ENCODE measurements around the gene NRL.
A peak's percentile ranks its signal among the peaks of the same experiment; 100 is the strongest.
"Not testable (repeated sequence)": the region's sequence is repeated elsewhere in the genome, so short reads cannot be mapped to it uniquely, and the experiment has no call there.

The NRL gene

DNA sequence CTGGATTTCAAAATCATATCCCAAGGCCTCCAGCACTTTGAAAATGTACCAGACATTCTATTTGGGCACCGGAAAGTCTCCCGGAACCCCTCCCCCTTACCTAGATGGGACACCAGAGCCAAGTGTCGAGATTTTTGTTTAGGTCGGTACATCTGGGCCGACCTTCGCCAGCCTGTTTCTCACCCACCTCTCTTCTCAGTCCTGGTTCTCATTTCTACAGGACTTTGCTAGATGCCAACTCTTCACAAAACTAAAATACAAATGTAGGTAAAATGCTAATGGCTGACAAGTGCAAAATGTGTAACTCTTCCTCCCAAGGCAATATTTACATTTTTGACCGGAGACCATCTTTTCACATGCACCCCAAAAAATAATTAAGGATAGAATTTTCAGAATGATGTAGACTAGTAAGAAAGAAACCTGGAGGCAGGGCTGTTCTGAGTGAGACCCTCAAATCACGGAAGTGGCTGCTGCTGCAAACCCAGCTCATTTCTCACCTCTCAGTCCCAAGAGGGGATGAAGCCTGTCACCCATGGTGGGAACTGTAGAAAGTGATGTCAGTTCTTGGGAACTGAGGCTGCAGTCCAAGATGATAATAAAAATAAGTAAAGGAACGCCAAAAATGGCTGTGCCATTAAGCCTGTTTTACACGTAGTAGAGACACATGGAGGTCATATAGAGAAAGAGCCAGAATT lies 77.6 kb downstream of the NRL start:
- not testable (repeated sequence) for H4K20me1 ChIP-seq (ENCODE audit: insufficient read depth); H3K36me3 ChIP-seq (ENCODE audit: insufficient read depth); H3K4me3 ChIP-seq (IDR thresholded peaks at IDR 0.05; ENCODE audit: insufficient read depth, low read depth, low read length); H3K27me3 ChIP-seq (ENCODE audit: insufficient read depth, low read depth); H3K79me2 ChIP-seq (ENCODE audit: insufficient read depth, low read depth); H3K4me1 ChIP-seq (ENCODE audit: low read depth, poor library complexity, severe bottlenecking)
- Histone ChIP-seq H3K9ac (peak overlapping the region; percentile 37; the same call in 1 of the 2 replicates), H2AFZ (ENCODE audit: low read depth) (peak overlapping the region; percentile 67; the same call in 1 of the 2 replicates), H3K4me2 (peak overlapping the region; percentile 25; the same call in 1 of the 2 replicates), H3K27ac (peak overlapping the region; percentile 35; the same call in 1 of the 2 replicates)
- TF ChIP-seq, protein P1, sequence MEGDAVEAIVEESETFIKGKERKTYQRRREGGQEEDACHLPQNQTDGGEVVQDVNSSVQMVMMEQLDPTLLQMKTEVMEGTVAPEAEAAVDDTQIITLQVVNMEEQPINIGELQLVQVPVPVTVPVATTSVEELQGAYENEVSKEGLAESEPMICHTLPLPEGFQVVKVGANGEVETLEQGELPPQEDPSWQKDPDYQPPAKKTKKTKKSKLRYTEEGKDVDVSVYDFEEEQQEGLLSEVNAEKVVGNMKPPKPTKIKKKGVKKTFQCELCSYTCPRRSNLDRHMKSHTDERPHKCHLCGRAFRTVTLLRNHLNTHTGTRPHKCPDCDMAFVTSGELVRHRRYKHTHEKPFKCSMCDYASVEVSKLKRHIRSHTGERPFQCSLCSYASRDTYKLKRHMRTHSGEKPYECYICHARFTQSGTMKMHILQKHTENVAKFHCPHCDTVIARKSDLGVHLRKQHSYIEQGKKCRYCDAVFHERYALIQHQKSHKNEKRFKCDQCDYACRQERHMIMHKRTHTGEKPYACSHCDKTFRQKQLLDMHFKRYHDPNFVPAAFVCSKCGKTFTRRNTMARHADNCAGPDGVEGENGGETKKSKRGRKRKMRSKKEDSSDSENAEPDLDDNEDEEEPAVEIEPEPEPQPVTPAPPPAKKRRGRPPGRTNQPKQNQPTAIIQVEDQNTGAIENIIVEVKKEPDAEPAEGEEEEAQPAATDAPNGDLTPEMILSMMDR (conservative IDR thresholded peaks at IDR 0.05; ENCODE audit: low read depth, low read length), result 0 out of 2 replicates have a peak, but pooled peaks have one; percentile 13

DNA sequence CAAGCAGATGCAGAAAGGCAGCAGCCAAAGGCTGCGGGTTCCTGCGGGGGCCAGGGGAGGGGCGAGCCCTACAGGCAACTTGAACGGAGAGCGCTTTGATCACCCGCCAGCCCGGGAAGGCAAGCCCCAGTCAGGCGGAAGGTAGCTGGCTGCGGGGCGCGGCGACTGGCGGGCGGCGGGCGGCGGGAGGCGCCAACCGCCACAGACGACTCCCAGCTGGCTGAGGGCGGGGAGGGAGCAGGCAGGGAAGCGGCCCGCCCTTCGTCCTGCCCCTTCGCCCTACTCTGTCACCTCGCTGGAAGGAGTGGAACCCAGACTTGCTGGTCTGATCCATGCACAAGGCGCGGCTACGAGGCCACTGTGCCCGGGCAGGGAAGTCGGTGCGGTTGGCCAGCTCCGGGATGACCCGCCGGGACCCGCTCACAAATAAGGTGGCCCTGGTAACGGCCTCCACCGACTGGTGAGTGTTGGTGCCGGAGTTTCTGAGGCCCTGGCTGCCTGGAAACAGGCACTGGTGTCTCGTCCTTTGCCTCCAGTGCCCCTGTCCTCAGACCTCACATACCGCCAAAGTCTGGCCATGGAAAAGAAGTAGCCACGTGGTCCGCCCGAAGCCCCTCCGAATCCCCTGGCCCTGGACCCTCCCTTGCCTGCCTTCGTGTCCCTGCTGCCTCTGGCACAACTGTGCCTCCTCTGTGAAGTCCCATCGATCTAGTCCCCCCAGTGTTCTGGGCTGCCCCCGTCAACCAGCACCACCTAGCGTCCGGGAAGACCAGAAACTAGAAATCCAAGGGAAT lies 78.4 kb downstream of the NRL start:
- no peak overlapping the region for H3K4me3 ChIP-seq (IDR thresholded peaks at IDR 0.05; ENCODE audit: insufficient read depth, low read depth, low read length)
- H3K36me3 ChIP-seq (ENCODE audit: insufficient read depth), result no peaks in the 10 kb centered on the region
- H3K9ac ChIP-seq, result peak overlapping the region; percentile 37; the same call in 1 of the 2 replicates
- TF ChIP-seq, protein P1 (conservative IDR thresholded peaks at IDR 0.05; ENCODE audit: low read depth, low read length), result peak; percentile 66
- peak overlapping the region; percentile 25; the same call in 1 of the 2 replicates for H3K4me2 ChIP-seq
- no peaks in the 10 kb centered on the region for H3K79me2 ChIP-seq (ENCODE audit: insufficient read depth, low read depth)
- no peaks in the 10 kb centered on the region for H4K20me1 ChIP-seq (ENCODE audit: insufficient read depth)
- peak overlapping the region; percentile 67; the same call in 1 of the 2 replicates for H2AFZ ChIP-seq (ENCODE audit: low read depth)
- peak overlapping the region; percentile 35; the same call in 1 of the 2 replicates for H3K27ac ChIP-seq
- no peaks in the 10 kb centered on the region for H3K27me3 ChIP-seq (ENCODE audit: insufficient read depth, low read depth)
- no peaks in the 10 kb centered on the region for H3K4me1 ChIP-seq (ENCODE audit: low read depth, poor library complexity, severe bottlenecking)

DNA sequence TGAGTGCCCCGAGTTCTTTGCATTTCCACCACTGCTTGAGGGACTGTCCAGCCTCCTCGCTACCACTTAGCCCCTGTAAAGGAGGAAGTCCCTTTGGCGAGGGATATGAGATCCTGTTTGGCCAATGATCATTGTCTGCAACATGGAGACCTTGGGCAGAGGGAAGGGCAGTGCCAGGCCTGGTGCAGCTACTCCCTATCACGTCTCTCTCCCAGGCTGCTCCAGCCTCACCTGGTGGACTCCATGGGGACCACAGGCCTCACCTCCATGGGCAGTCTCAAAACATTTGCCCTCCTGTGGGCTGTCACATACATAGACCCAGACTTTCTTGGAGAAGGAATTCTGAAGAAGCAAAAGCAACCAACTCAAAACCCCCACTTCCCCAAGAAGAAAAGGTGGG lies 79.0 kb downstream of the NRL start:
- not testable (repeated sequence) for H3K36me3 ChIP-seq (ENCODE audit: insufficient read depth); H3K27ac ChIP-seq; H3K79me2 ChIP-seq (ENCODE audit: insufficient read depth, low read depth); H3K27me3 ChIP-seq (ENCODE audit: insufficient read depth, low read depth); H3K9ac ChIP-seq; H3K4me2 ChIP-seq; H3K4me3 ChIP-seq (IDR thresholded peaks at IDR 0.05; ENCODE audit: insufficient read depth, low read depth, low read length); H4K20me1 ChIP-seq (ENCODE audit: insufficient read depth); H3K4me1 ChIP-seq (ENCODE audit: low read depth, poor library complexity, severe bottlenecking)
- peak overlapping the region; percentile 67; the same call in 1 of the 2 replicates for H2AFZ ChIP-seq (ENCODE audit: low read depth)

DNA sequence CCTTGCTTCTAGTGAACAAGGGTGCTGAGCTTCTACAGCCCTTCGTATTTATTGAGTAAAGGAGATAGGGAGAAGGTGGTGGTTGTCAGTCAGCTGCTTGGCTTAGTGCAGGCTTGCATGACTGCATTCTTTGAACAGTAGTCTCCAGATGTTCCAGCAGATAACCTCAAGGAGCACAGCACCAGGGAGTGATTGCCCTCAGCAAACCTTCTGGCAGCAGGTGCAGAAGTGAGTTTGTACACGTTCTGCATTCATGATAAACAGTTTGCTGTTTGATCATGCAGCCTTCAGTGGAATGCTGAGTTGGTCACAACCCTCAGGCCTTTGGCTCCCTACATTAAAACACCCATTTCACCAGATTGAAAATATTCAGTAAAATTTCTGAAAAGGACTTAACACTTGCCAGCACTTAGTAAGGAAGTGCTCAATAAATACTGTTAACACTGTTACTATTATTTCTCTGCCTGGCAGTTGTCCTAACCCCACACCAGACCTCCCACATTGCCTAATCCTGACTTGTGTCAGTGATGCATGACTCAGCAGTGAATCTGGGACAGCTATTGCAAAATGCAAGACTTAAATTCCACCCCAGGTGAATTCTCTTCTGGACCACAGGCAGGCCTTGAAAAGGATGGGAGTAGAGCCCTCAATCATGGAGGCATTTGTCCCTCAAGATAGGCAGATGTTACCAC lies 81.9 kb downstream of the NRL start:
- Histone ChIP-seq H3K4me3 (IDR thresholded peaks at IDR 0.05; ENCODE audit: insufficient read depth, low read depth, low read length) (no peak overlapping the region), H3K36me3 (ENCODE audit: insufficient read depth) (no peaks in the 10 kb centered on the region), H3K9ac (no peak overlapping the region), H3K4me1 (ENCODE audit: low read depth, poor library complexity, severe bottlenecking) (no peaks in the 10 kb centered on the region), H4K20me1 (ENCODE audit: insufficient read depth) (no peaks in the 10 kb centered on the region), H3K27me3 (ENCODE audit: insufficient read depth, low read depth) (no peaks in the 10 kb centered on the region), H3K27ac (no peak overlapping the region), H3K4me2 (no peak overlapping the region), H3K79me2 (ENCODE audit: insufficient read depth, low read depth) (no peaks in the 10 kb centered on the region), H2AFZ (ENCODE audit: low read depth) (no peak overlapping the region)
- TF ChIP-seq, protein P1 (conservative IDR thresholded peaks at IDR 0.05; ENCODE audit: low read depth, low read length), result no peak

DNA sequence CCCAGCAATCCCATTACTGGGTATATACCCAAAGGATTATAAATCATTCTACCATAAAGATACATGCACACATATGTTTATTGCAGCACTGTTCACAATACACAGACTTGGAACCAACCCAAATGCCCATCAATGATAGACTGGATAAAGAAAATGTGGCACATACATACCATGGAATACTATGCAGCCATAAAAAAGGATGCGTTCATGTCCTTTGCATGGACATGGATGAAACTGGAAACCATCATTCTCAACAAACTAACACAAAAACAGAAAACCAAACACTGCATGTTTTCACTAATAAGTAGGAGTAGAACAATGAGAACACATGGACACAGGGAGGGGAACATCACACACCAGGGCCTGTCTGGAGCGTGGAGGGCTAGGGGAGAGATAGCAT lies 83.4 kb downstream of the NRL start:
- not testable (repeated sequence) for H3K4me1 ChIP-seq (ENCODE audit: low read depth, poor library complexity, severe bottlenecking); H3K36me3 ChIP-seq (ENCODE audit: insufficient read depth); H4K20me1 ChIP-seq (ENCODE audit: insufficient read depth); H3K4me3 ChIP-seq (IDR thresholded peaks at IDR 0.05; ENCODE audit: insufficient read depth, low read depth, low read length); H3K27ac ChIP-seq; H2AFZ ChIP-seq (ENCODE audit: low read depth); H3K79me2 ChIP-seq (ENCODE audit: insufficient read depth, low read depth); H3K4me2 ChIP-seq; H3K27me3 ChIP-seq (ENCODE audit: insufficient read depth, low read depth); H3K9ac ChIP-seq

DNA sequence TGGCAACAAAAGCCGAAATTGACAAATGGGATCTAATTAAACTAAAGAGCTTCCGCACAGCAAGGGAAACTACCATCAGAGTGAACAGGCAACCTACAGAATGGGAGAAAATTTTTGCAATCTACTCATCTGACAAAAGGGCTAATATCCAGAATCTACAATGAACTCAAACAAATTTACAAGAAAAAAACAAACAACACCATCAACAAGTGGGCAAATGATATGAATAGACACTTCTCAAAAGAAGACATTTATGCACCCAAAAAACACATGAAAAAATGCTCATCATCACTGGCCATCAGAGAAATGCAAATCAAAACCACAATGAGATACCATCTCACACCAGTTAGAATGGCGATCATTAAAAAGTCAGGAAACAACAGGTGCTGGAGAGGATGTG lies 85.1 kb downstream of the NRL start:
- H4K20me1 ChIP-seq (ENCODE audit: insufficient read depth); H3K4me2 ChIP-seq; H3K36me3 ChIP-seq (ENCODE audit: insufficient read depth); H3K27ac ChIP-seq; H3K27me3 ChIP-seq (ENCODE audit: insufficient read depth, low read depth); H3K4me3 ChIP-seq (IDR thresholded peaks at IDR 0.05; ENCODE audit: insufficient read depth, low read depth, low read length); H3K9ac ChIP-seq; H3K4me1 ChIP-seq (ENCODE audit: low read depth, poor library complexity, severe bottlenecking); H2AFZ ChIP-seq (ENCODE audit: low read depth); H3K79me2 ChIP-seq (ENCODE audit: insufficient read depth, low read depth): not testable (repeated sequence)

Data from KMS-11 (cell line).